ENCODE data around the gene ATG16L2. TPM values are rescaled to one million over a fixed set of nuclear protein-coding genes. Genes with fewer than 3 reads are reported as not detected.
"Not testable (repeated sequence)": the region's sequence is repeated elsewhere in the genome, so short reads cannot be mapped to it uniquely, and the experiment has no call there.

The ATG16L2 gene
- total RNA-seq, 1 experiment from 2014 or later: 5.1 TPM

- no peak for DNase-seq (ENCODE audit: extremely low read depth, low read depth)
Measured at GRCh38 chr11:72821920-72822799, 7.9 kb downstream of the ATG16L2 start.

- DNase-seq (ENCODE audit: extremely low read depth, low read depth): no peak
Measured at GRCh38 chr11:72823105-72823804, 9.0 kb downstream of the ATG16L2 start.

GRCh38 chr11:72824020-72824419, 9.8 kb downstream of the ATG16L2 start:
- DNase-seq (ENCODE audit: extremely low read depth, low read depth): no peak

GRCh38 chr11:72824811-72825505, 10.7 kb downstream of the ATG16L2 start:
- no peak for DNase-seq (ENCODE audit: extremely low read depth, low read depth)

GRCh38 chr11:72825661-72826060, 11.4 kb downstream of the ATG16L2 start:
- DNase-seq (ENCODE audit: extremely low read depth, low read depth): no peak

- DNase-seq (ENCODE audit: extremely low read depth, low read depth): no peak
Measured at GRCh38 chr11:72826191-72826941, 12.2 kb downstream of the ATG16L2 start.

- no peak for DNase-seq (ENCODE audit: extremely low read depth, low read depth)
Measured at GRCh38 chr11:72826942-72827480, 12.8 kb downstream of the ATG16L2 start.

GRCh38 chr11:72827656-72828055, 13.4 kb downstream of the ATG16L2 start:
- not testable (repeated sequence) for DNase-seq (ENCODE audit: extremely low read depth, low read depth)

GRCh38 chr11:72828081-72828567, 13.9 kb downstream of the ATG16L2 start:
- no peak for DNase-seq (ENCODE audit: extremely low read depth, low read depth)

GRCh38 chr11:72828692-72829101, 14.5 kb downstream of the ATG16L2 start:
- DNase-seq (ENCODE audit: extremely low read depth, low read depth): no peak

- no peak for DNase-seq (ENCODE audit: extremely low read depth, low read depth)
Measured at GRCh38 chr11:72829178-72829577, 15.0 kb downstream of the ATG16L2 start.

GRCh38 chr11:72829884-72830533, 15.8 kb downstream of the ATG16L2 start:
- DNase-seq (ENCODE audit: extremely low read depth, low read depth): no peak

GRCh38 chr11:72831521-72832300, 17.5 kb downstream of the ATG16L2 start:
- DNase-seq (ENCODE audit: extremely low read depth, low read depth): peak; percentile 73

- DNase-seq (ENCODE audit: extremely low read depth, low read depth): no peak
Measured at GRCh38 chr11:72832301-72833082, 18.3 kb downstream of the ATG16L2 start.

- no peak for DNase-seq (ENCODE audit: extremely low read depth, low read depth)
Measured at GRCh38 chr11:72833083-72833733, 19.0 kb downstream of the ATG16L2 start.

GRCh38 chr11:72833811-72834493, 19.7 kb downstream of the ATG16L2 start:
- no peak for DNase-seq (ENCODE audit: extremely low read depth, low read depth)

- DNase-seq (ENCODE audit: extremely low read depth, low read depth): no peak
Measured at GRCh38 chr11:72834905-72835304, 20.7 kb downstream of the ATG16L2 start.

All from NCI-H460 (cell line).